G401 (cell line): ENCODE results near the gene TCERG1L. TPM values are rescaled to one million over a fixed set of nuclear protein-coding genes. Genes with fewer than 3 reads are reported as not detected.
"Not testable (repeated sequence)": the region's sequence is repeated elsewhere in the genome, so short reads cannot be mapped to it uniquely, and the experiment has no call there.

Source experiments
- DNase-seq: peaks from one replicate; pipeline ENCODE4 v3.0.0-alpha.2; 2015; ENCODE audit warnings: low spot score
- in situ Hi-C: cut with HindIII; loops from 2 replicates; pipeline ENCODE4 v1.10.0; 2016; ENCODE audit warnings: low sequenced_read_pairs, mixed read lengths
- total RNA-seq: library from RNA; depleted of rRNA; stranded (reverse); fragments of >200 nt; shearing (Covaris generic); gene quantifications from 2 replicates; pipeline ENCODE4 v1.2.3, GENCODE V29; 2014

TCERG1L gene
- total RNA-seq, 1 experiment from 2014 or later, result not detected

GRCh38 chr10:131234606-131235005 lies 76.9 kb downstream of the TCERG1L start:
- in situ Hi-C loops, DNase-seq: not testable (repeated sequence)

- DNase-seq, result no peak
- in situ Hi-C loops, result no loop called here
Measured at GRCh38 chr10:131233611-131234258, 77.8 kb downstream of the TCERG1L start.

- in situ Hi-C loops, result no loop called here
- peak; percentile 88 for DNase-seq
Measured at GRCh38 chr10:131231965-131232541, 79.5 kb downstream of the TCERG1L start.

GRCh38 chr10:131231323-131231964 lies 80.1 kb downstream of the TCERG1L start:
- no peak for DNase-seq
- in situ Hi-C loops, result no loop called here

- in situ Hi-C loops, result no loop called here
- DNase-seq, result no peak
Measured at GRCh38 chr10:131230641-131231322, 80.7 kb downstream of the TCERG1L start.

GRCh38 chr10:131230166-131230565 lies 81.4 kb downstream of the TCERG1L start:
- no peak for DNase-seq
- in situ Hi-C loops, result no loop called here

GRCh38 chr10:131227163-131227740 lies 84.3 kb downstream of the TCERG1L start:
- no peak for DNase-seq
- in situ Hi-C loops, result no loop called here

GRCh38 chr10:131226446-131227162 lies 84.9 kb downstream of the TCERG1L start:
- in situ Hi-C loops, result no loop called here
- no peak for DNase-seq

- in situ Hi-C loops, result no loop called here
- DNase-seq, result no peak
Measured at GRCh38 chr10:131224106-131224505, 87.4 kb downstream of the TCERG1L start.

GRCh38 chr10:131223422-131223821 lies 88.1 kb downstream of the TCERG1L start:
- in situ Hi-C loops, result no loop called here
- DNase-seq, result no peak

- no peak for DNase-seq
- in situ Hi-C loops, result no loop called here
Measured at GRCh38 chr10:131222986-131223385, 88.5 kb downstream of the TCERG1L start.

GRCh38 chr10:131221632-131222277 lies 89.8 kb downstream of the TCERG1L start:
- DNase-seq, result no peak
- in situ Hi-C loops, result no loop called here

GRCh38 chr10:131220601-131221171 lies 90.8 kb downstream of the TCERG1L start:
- in situ Hi-C loops, result no loop called here
- DNase-seq, result no peak

GRCh38 chr10:131219955-131220489 lies 91.5 kb downstream of the TCERG1L start:
- no peak for DNase-seq
- in situ Hi-C loops, result no loop called here

GRCh38 chr10:131219584-131219886 lies 92.0 kb downstream of the TCERG1L start:
- in situ Hi-C loops, result no loop called here
- DNase-seq, result no peak

GRCh38 chr10:131218811-131219583 lies 92.5 kb downstream of the TCERG1L start:
- DNase-seq, result no peak
- in situ Hi-C loops, result no loop called here

GRCh38 chr10:131216681-131217230 lies 94.8 kb downstream of the TCERG1L start:
- DNase-seq, result no peak
- in situ Hi-C loops, result no loop called here
